T-helper 1 cell treated with Interleukin-12 subunit alpha and Interleukin-12 subunit beta and Interleukin-4 antibody, amounts not matched to agents 30 μg/mL and 1 μg/mL, for 36 hours (primary cell): ENCODE data around the gene AGO1.
A peak's percentile ranks its signal among the peaks of the same experiment; 100 is the strongest.
"Not testable (repeated sequence)": the region's sequence is repeated elsewhere in the genome, so short reads cannot be mapped to it uniquely, and the experiment has no call there.

Experiments used
- H3K27ac Mint-ChIP-seq: one replicate; pipeline ENCODE4 v1.8.0; 2021; ENCODE audit warnings: mild to moderate bottlenecking, mixed read lengths
- H3K27me3 Mint-ChIP-seq: one replicate; pipeline ENCODE4 v1.8.0; 2021; ENCODE audit warnings: low read depth, mixed read lengths
- H3K36me3 Mint-ChIP-seq: one replicate; pipeline ENCODE4 v1.8.0; 2021; ENCODE audit warnings: low read depth, mixed read lengths
- H3K4me1 Mint-ChIP-seq: one replicate; pipeline ENCODE4 v1.8.0; 2021; ENCODE audit warnings: low read depth, mixed read lengths
- H3K4me3 Mint-ChIP-seq: one replicate; pipeline ENCODE4 v1.8.0; 2021; ENCODE audit warnings: mild to moderate bottlenecking, moderate library complexity, mixed read lengths
- H3K9me3 Mint-ChIP-seq: one replicate; pipeline ENCODE4 v1.8.0; 2021; ENCODE audit warnings: mixed read lengths

Gene AGO1

DNA sequence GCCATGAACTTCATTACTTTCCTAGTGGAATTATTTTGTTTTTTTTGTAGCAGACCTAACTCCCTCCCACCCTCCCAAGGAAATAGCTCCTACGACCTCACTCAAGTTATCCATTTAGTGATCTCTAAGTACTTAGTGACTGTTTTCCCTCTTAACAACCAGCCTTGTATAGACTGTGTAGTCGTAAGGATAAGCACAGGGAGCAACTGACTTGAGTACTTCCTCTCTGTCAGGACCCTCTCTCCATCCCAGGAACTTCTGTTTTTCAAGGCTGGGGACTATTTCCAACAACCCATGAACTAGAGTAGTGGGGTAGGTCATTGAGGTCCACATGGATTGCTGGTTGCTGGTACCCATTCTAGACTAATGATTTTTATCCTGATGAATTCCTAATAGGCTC, 1.9 kb downstream of the AGO1 start:
- peak overlapping the region; percentile 69 for H3K27ac Mint-ChIP-seq
- peaks cover 3% of the 10 kb centered on the region for H3K27me3 Mint-ChIP-seq
- peak overlapping the region; percentile 50 for H3K4me3 Mint-ChIP-seq
- H3K9me3 Mint-ChIP-seq = no peaks in the 10 kb centered on the region
- peaks cover 7% of the 10 kb centered on the region for H3K36me3 Mint-ChIP-seq
- peaks cover 37% of the 10 kb centered on the region for H3K4me1 Mint-ChIP-seq

DNA sequence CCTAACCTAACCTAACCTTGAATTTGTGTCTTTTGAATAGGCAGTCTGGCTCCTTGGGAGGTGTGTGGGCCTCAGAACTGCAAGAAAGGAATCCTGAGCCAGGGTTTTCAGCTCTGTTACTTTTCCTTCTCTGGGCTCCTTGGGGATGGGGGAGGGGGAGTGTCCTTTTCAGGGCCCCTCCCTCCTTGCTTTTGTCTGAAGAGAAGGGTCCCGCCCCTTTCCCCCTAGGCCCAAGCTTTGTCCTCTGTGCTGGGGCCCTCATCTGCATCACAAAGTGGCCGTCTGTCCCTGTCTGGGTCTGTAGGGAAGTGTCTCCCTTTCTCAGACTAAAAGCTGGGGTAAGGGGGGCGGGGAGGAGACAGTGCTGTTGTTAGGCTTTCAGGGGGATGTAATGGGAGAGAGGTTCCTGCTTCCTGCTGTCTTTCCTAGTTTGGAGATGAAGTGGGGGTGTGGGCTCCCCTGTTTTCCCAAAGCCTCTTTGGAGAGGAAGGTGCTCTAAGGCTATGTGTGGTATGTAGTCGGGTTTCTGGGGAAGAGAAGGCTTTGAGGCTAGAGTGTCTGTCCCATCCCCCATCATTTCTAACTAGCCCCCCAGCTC, 3.1 kb downstream of the AGO1 start:
- no peaks in the 10 kb centered on the region for H3K9me3 Mint-ChIP-seq
- H3K36me3 Mint-ChIP-seq = peaks cover 12% of the 10 kb centered on the region
- no peaks in the 10 kb centered on the region for H3K27me3 Mint-ChIP-seq
- no peak overlapping the region for H3K4me3 Mint-ChIP-seq
- H3K4me1 Mint-ChIP-seq = peaks cover 37% of the 10 kb centered on the region
- no peak overlapping the region for H3K27ac Mint-ChIP-seq

DNA sequence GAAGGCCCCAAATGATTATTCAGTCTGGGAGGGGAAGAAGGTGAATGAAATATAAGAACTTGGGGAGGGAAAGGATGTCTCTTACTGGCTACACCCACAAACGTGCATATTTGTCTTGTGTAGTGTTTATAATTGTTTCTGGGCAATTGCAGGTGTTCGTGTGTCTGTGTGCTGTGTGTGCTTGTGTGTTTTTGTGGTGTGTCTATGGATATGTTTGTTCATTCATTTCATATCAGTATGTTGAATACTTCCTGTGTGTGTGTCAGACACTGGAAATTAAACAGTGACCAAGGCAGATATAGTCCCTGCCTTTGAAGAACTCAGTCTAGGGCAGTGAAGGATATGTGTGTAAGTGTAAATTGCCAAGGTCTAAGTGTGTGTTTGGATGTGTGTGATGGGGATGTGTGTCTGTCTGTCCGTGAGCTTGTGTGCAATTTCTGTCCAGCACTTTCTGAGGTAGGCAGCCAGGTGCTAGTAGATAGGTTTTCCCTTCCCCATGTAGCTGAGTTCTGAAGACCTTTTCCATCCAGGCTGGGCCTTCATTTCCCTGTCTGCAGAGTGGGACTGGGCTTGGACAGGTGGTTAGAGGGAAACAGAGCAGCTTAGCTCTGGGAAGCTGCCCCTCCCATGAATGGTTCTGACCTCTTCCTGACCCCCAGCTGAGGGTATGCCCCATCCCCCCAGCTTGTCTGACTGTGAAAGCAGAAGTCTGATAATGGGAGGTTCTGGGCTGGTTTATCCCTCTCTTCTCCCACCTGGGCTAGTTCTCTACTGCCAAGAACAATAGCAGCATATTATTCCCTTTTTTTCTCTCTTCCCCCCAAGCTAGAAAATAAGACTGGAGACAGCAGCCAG, 3.8 kb downstream of the AGO1 start:
- Mint-ChIP-seq H3K27ac (no peak overlapping the region), H3K36me3 (peaks cover 13% of the 10 kb centered on the region), H3K27me3 (no peaks in the 10 kb centered on the region), H3K9me3 (no peaks in the 10 kb centered on the region), H3K4me3 (no peak overlapping the region), H3K4me1 (peaks cover 34% of the 10 kb centered on the region)

DNA sequence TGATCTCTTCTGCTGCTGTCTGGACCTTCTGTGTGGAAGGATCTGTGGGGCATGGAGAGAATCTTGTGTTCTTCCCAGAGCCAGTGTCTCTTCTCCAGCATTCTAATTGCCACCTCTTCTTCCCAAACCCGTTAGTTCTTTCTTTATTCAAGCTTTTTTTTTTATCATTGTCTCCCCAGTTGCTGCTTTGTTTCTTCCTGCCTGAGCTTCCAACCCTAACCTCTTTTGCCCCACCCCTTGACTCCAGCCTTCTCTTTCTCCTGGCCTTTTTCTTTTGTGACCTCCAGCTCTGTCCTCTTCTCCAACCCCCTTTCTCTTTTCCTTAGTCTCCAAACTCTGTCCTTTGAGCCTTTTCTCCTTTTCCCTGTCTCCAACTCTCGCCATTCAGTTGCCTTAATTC, 4.5 kb downstream of the AGO1 start:
- no peak overlapping the region for H3K4me3 Mint-ChIP-seq
- H3K4me1 Mint-ChIP-seq = peaks cover 27% of the 10 kb centered on the region
- H3K9me3 Mint-ChIP-seq = no peaks in the 10 kb centered on the region
- H3K27ac Mint-ChIP-seq = no peak overlapping the region
- no peaks in the 10 kb centered on the region for H3K27me3 Mint-ChIP-seq
- peaks cover 17% of the 10 kb centered on the region for H3K36me3 Mint-ChIP-seq

DNA sequence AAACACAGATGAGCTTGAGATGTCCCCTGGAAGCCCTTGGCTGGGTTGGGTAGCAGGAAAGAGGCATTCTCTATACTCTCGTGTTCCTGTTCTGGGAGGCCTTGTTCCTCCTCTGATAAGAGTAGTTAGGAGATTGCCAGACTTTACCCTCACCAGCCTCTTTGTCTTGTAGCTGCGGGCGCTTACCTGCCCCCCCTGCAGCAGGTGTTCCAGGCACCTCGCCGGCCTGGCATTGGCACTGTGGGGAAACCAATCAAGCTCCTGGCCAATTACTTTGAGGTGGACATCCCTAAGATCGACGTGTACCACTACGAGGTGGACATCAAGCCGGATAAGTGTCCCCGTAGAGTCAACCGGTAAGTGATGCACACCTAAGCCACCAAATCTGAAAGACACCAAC, 5.2 kb downstream of the AGO1 start:
- Mint-ChIP-seq H3K36me3 (peaks cover 20% of the 10 kb centered on the region), H3K27ac (no peak overlapping the region), H3K4me3 (no peak overlapping the region), H3K27me3 (no peaks in the 10 kb centered on the region), H3K9me3 (no peaks in the 10 kb centered on the region), H3K4me1 (peaks cover 26% of the 10 kb centered on the region)

DNA sequence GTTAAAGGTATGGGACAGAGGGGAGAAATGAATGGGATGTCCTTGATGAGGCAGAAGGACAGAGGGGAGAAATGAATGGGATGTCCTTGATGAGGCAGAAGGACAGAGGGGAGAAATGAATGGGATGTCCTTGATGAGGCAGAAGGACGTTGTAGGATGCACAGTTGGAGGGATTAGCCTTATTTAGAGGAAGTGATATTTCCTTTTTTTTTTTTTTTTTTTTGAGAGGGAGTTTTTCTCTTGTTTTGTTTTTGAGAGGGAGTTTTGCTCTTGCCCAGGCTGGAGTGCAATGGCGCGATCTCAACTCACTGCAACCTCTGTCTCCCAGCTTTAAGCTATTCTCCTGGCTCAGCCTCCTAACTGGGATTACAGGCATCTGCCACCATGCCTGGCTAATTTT, 6.0 kb downstream of the AGO1 start:
- H3K27me3 Mint-ChIP-seq, H3K27ac Mint-ChIP-seq, H3K9me3 Mint-ChIP-seq, H3K4me3 Mint-ChIP-seq: not testable (repeated sequence)
- Mint-ChIP-seq H3K4me1 (peaks cover 28% of the 10 kb centered on the region), H3K36me3 (peaks cover 22% of the 10 kb centered on the region)

DNA sequence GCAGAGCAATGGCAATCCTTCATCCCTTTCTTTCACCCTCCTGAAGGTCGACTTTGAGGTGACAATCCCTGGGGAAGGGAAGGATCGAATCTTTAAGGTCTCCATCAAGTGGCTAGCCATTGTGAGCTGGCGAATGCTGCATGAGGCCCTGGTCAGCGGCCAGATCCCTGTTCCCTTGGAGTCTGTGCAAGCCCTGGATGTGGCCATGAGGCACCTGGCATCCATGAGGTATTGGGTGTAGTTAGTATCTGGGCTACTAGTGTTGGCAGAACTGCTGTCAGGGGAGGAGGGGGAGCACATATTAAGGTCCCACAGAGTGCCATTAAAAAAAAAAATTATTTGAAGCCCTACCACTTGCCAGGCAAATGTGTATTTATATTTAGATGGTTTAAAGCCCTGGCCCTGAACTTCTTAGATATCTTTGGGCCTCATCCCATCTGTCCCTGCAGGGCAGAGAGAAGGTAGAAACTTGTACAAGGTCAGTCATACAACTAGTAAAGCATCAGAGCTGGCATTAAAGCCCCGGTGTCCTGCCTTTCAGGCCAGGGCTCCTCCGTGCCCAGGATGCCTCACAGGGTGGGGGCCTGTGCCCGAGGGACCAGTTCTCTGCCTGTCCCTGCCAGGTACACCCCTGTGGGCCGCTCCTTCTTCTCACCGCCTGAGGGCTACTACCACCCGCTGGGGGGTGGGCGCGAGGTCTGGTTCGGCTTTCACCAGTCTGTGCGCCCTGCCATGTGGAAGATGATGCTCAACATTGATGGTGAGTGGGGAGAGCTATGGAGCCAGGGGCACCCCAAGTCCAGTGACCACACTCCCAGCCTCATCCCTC, 10.3 kb downstream of the AGO1 start:
- no peaks in the 10 kb centered on the region for H3K27me3 Mint-ChIP-seq
- no peak overlapping the region for H3K27ac Mint-ChIP-seq
- H3K4me3 Mint-ChIP-seq = no peak overlapping the region
- peaks cover 6% of the 10 kb centered on the region for H3K4me1 Mint-ChIP-seq
- peaks cover 31% of the 10 kb centered on the region for H3K36me3 Mint-ChIP-seq
- no peaks in the 10 kb centered on the region for H3K9me3 Mint-ChIP-seq

DNA sequence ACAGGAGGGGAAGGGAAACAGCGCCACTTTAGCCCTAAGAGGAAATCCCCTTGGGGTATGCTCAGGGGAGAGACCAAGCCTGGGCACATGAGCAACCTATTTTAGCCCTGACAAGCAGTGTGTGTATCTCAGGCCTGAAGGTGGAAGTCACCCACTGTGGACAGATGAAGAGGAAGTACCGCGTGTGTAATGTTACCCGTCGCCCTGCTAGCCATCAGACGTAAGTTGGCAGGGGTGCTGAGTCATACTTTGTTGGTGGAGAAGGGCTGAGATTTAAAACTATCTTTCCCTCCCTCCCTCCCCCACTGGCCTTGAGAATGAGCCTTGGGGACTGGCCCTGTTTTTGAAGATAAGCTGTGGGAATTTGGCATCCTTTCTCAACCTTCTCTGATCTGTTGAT, 11.2 kb downstream of the AGO1 start:
- H3K27ac Mint-ChIP-seq = no peak overlapping the region
- H3K36me3 Mint-ChIP-seq = peaks cover 31% of the 10 kb centered on the region

DNA sequence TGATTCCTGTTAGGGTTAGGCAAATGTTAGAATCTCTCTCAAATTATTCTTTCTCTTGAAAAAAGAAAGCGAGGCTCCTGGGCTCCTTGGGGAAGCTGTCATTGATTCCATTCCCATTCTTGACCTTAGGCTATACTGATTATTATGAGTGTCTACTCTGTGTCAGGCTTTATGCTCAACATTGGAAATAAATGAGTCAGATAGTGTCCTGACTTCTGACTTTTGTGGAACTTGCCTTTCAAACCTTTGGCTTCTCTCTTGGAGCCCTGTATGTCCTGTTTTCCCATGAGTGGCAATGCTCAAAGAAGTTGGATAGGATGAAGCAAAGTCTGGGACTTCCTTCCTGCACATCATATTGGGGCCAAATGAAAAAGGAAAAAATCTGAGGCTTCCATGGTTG, 11.6 kb downstream of the AGO1 start:
- no peaks in the 10 kb centered on the region for H3K9me3 Mint-ChIP-seq
- H3K36me3 Mint-ChIP-seq = peaks cover 31% of the 10 kb centered on the region
- H3K4me3 Mint-ChIP-seq = no peak overlapping the region
- H3K27me3 Mint-ChIP-seq = no peaks in the 10 kb centered on the region
- H3K4me1 Mint-ChIP-seq = peaks cover 4% of the 10 kb centered on the region
- no peak overlapping the region for H3K27ac Mint-ChIP-seq

More for the DNA sequence above, 11.2 kb downstream of the AGO1 start:
- H3K27me3 Mint-ChIP-seq = no peaks in the 10 kb centered on the region
- no peaks in the 10 kb centered on the region for H3K9me3 Mint-ChIP-seq
- peaks cover 4% of the 10 kb centered on the region for H3K4me1 Mint-ChIP-seq
- H3K4me3 Mint-ChIP-seq = no peak overlapping the region

DNA sequence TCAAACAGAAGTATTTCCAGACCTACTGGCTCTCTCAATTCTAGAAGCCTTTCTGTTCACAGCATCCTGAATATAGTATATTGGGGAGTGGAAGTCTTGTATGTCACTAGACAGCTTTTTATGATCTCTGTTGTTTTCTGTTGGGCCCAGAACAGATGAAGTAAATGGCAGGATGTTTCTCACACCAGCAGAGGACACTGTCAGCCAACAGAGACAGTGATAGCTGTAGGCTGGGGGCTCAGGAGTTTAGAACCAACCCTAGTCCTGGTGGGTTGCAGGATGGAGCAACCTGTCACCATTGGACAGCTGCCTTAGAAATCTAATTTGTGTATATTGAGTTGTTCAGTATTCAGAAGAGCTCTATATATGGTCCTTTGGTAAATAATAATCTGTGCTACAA, 16.9 kb downstream of the AGO1 start:
- H3K9me3 Mint-ChIP-seq = no peaks in the 10 kb centered on the region
- no peak overlapping the region for H3K27ac Mint-ChIP-seq
- no peak overlapping the region for H3K4me3 Mint-ChIP-seq
- H3K4me1 Mint-ChIP-seq = no peaks in the 10 kb centered on the region
- H3K27me3 Mint-ChIP-seq = no peaks in the 10 kb centered on the region
- H3K36me3 Mint-ChIP-seq = peaks cover 23% of the 10 kb centered on the region

DNA sequence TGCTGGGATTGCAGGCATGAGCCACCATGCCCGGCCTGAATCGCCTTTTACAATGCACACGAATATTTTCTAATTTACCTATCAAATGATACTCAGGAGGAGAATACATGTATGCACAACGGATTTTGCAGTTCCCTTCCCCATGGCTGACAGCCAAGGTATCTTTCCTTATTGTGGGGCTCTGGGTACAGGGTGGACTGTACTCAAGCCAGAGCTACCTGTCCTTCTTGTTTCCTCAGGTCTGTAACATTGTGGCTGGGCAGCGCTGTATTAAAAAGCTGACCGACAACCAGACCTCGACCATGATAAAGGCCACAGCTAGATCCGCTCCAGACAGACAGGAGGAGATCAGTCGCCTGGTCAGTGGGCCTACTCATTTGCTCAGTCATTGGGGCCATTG, 18.2 kb downstream of the AGO1 start:
- H3K27ac Mint-ChIP-seq = no peak overlapping the region
- H3K4me3 Mint-ChIP-seq = no peak overlapping the region
- H3K27me3 Mint-ChIP-seq = no peaks in the 10 kb centered on the region
- H3K36me3 Mint-ChIP-seq = peaks cover 23% of the 10 kb centered on the region
- no peaks in the 10 kb centered on the region for H3K4me1 Mint-ChIP-seq
- no peaks in the 10 kb centered on the region for H3K9me3 Mint-ChIP-seq

DNA sequence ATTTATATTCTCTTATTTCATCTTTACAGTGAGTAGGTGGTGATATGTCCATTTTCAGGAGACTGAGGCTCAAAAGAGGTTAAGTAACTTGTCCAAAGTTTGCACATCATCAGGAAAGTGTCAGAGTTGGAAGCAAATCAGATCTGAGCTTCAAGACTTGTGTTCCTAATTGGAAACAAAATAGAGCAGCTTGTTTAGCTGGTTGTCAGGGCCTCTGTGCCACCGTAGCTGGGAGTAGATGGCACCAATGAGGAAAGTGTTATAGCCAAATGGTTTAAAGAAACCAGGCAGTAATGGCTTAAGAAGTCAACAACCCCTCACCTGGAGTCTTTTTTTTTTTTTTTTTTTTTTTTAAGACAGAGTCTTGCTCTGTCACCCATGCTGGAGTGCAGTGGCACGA, 19.7 kb downstream of the AGO1 start:
- no peak overlapping the region for H3K4me3 Mint-ChIP-seq
- H3K27ac Mint-ChIP-seq = no peak overlapping the region
- H3K4me1 Mint-ChIP-seq = no peaks in the 10 kb centered on the region
- no peaks in the 10 kb centered on the region for H3K27me3 Mint-ChIP-seq
- H3K36me3 Mint-ChIP-seq = peaks cover 26% of the 10 kb centered on the region
- H3K9me3 Mint-ChIP-seq = no peaks in the 10 kb centered on the region

DNA sequence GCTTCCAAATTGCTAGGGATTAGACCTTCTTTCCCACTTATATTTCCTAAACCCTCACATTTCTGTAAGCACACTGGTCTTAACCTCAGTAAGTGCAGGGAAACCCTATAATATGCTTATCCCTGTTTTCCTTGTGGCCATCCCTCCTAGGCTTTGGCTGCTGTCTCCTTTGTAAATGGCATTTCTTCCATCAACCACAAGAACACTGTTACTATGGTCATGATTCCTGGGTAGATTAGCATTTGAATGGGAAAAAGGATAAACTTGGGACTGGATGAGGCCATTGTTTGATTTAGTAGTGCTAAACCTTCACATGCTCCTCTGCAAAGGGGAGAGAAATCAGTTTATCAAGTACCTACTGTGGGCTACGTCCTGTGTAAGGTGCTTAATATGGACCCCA, 31.7 kb downstream of the AGO1 start:
- Mint-ChIP-seq H3K27ac (no peak overlapping the region), H3K9me3 (no peaks in the 10 kb centered on the region), H3K36me3 (peaks cover 34% of the 10 kb centered on the region), H3K4me1 (no peaks in the 10 kb centered on the region), H3K4me3 (no peak overlapping the region), H3K27me3 (no peaks in the 10 kb centered on the region)

DNA sequence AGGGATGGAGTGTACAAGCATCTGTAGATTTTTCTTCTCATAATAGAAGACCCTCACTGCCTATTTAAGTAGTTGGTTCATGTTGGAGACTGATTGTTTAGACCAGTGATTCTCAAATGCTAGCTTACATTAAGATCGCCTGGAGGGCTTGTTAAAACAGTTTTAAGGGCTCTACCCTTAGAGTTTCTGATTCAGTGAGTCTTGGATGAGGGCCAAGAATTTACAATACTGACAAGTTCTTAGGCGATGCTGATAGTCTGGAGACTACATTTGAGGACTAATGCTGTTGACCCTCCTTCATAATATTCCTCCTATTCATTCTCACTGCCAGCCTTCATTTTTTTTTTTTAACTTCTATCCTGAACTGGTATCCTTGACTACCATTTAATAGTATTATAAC, 32.7 kb downstream of the AGO1 start:
- no peaks in the 10 kb centered on the region for H3K4me1 Mint-ChIP-seq
- H3K4me3 Mint-ChIP-seq = no peak overlapping the region
- H3K36me3 Mint-ChIP-seq = peaks cover 39% of the 10 kb centered on the region

DNA sequence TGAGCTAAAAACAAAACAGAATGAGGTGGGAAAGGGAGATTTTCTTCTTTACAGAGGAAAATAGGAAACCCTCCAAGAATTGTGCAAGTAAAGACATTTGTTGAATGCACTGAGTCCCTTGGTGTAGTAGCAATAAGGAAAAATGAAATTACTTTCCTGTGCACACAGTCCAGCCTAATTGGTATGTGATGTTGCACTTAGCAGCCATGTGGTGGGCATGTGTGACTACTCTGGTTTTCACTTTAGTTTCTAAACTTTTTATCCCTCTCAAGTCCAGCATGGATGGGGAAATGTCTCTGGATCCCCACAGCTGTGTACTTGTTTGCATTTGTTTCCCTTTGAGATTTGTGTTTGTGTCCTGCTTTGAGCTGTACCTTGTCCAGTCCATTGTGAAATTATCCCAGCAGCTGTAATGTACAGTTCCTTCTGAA, 40.8 kb downstream of the AGO1 start:
- H3K4me1 Mint-ChIP-seq = no peaks in the 10 kb centered on the region
- H3K27ac Mint-ChIP-seq = no peak overlapping the region
- no peaks in the 10 kb centered on the region for H3K27me3 Mint-ChIP-seq
- H3K4me3 Mint-ChIP-seq = no peak overlapping the region
- H3K36me3 Mint-ChIP-seq = peaks cover 11% of the 10 kb centered on the region
- H3K9me3 Mint-ChIP-seq = no peaks in the 10 kb centered on the region

More for the DNA sequence above, 32.7 kb downstream of the AGO1 start:
- H3K9me3 Mint-ChIP-seq = no peaks in the 10 kb centered on the region
- H3K27me3 Mint-ChIP-seq = no peaks in the 10 kb centered on the region
- H3K27ac Mint-ChIP-seq = no peak overlapping the region
